K562 (cell line): ENCODE results near the gene PTGIS. TPM values are rescaled to one million over a fixed set of nuclear protein-coding genes. Genes with fewer than 3 reads are reported as not detected.

ENCODE experiments used
- BRCA1 ChIP-seq, 2 experiments: fragments of 450-650 bp in 1 of 2; sonication (generic) in 1 of 2; formaldehyde crosslinking in 1 of 2; IDR thresholded peaks; 2 replicates each; pipeline versions ENCODE4 v1.5.0 to v1.6.1; 2017 to 2020; ENCODE audit warnings: mild to moderate bottlenecking in 1 of 2, missing genetic modification reagents in 1 of 2
- DMBX1 ChIP-seq: fragments of 250-450 bp; sonication (Bioruptor Pico); IDR thresholded peaks from 2 replicates; pipeline ENCODE4 v1.8.0; 2022; ENCODE audit warnings: inconsistent platforms, mild to moderate bottlenecking, moderate library complexity, borderline replicate concordance
- GATAD2B ChIP-seq: fragments of 450-650 bp; IDR thresholded peaks from 2 replicates; pipeline ENCODE4 v1.6.1; 2017; ENCODE audit warnings: mild to moderate bottlenecking, borderline replicate concordance
- HNRNPLL ChIP-seq: fragments of 200-400 bp; formaldehyde crosslinking; IDR thresholded peaks from 2 replicates; pipeline ENCODE4 v1.6.1; 2017; ENCODE audit warnings: low read length, low read depth, mild to moderate bottlenecking; ENCODE audit not compliant: poor library complexity, severe bottlenecking
- KAT2B ChIP-seq: IDR thresholded peaks from one replicate; pipeline ENCODE4 v1.6.1; 2012; ENCODE audit warnings: low read depth, mild to moderate bottlenecking, control low read depth, inconsistent platforms, low read length, moderate library complexity
- MCM3 ChIP-seq: fragments of 450-650 bp; IDR thresholded peaks from 2 replicates; pipeline ENCODE4 v1.6.1; 2016
- MTA3 ChIP-seq: fragments of 450-650 bp; formaldehyde crosslinking; IDR thresholded peaks from 2 replicates; pipeline ENCODE4 v1.6.1; 2017; ENCODE audit warnings: mild to moderate bottlenecking, borderline replicate concordance
- NR2C2 ChIP-seq, 2 experiments: fragments of 200-800 bp in 1 of 2; sonication (Bioruptor generic) in 1 of 2; sonication (generic) in 1 of 2; formaldehyde crosslinking in 1 of 2; IDR thresholded peaks; 2 replicates each; pipeline versions ENCODE4 v1.6.1 to v1.8.0; 2016 to 2022; ENCODE audit warnings: mild to moderate bottlenecking in 1 of 2, missing compliant biosample characterization in 1 of 2, missing genetic modification characterization in 1 of 2, missing genetic modification reagents in 1 of 2
- PTRF ChIP-seq: fragments of 450-650 bp; IDR thresholded peaks from 2 replicates; pipeline ENCODE4 v1.6.1; 2016; ENCODE audit warnings: mild to moderate bottlenecking, missing genetic modification characterization, missing compliant biosample characterization
- TAF9B ChIP-seq: fragments of 450-650 bp; IDR thresholded peaks from 2 replicates; pipeline ENCODE4 v1.6.1; 2018; ENCODE audit warnings: mild to moderate bottlenecking; ENCODE audit not compliant: partially characterized antibody
- TBP ChIP-seq: optimal IDR thresholded peaks from 2 replicates; pipeline ENCODE3; 2011; ENCODE audit warnings: low read depth, low read length, improper control_type of control experiment
- ZNF408 ChIP-seq: fragments of 250-450 bp; sonication (Bioruptor Pico); IDR thresholded peaks from 2 replicates; pipeline ENCODE4 v1.4.0; 2020; ENCODE audit warnings: low read depth, mild to moderate bottlenecking, moderate library complexity
- ZNF561 ChIP-seq: fragments of 450-650 bp; formaldehyde crosslinking; conservative IDR thresholded peaks from 2 replicates; pipeline ENCODE4 v1.4.0; 2020; ENCODE audit warnings: mild to moderate bottlenecking, moderate library complexity
- ZNF764 ChIP-seq: fragments of 250-450 bp; sonication (Bioruptor Pico); IDR thresholded peaks from 2 replicates; pipeline ENCODE4 v1.4.0; 2020; ENCODE audit warnings: low read depth, mild to moderate bottlenecking, moderate library complexity
- polyA plus RNA-seq, 8 experiments: library from polyadenylated mRNA; depleted of rRNA in 4 of 8; stranded (reverse) in 5 of 8; unstranded in 3 of 8; fragments of >200 nt; fragmentation: Nextera tagmentation in 2 of 8; fragmentation: Illumina TruSeq in 1 of 8; extraction: Ambion mirVana in 2 of 8; extraction: Trizol in 1 of 8; gene quantifications; 2 replicates each; pipeline versions ENCODE4 v1.2.1 to v1.2.3, GENCODE V29; 2011 to 2014; ENCODE audit warnings: inconsistent platforms in 1 of 8, missing spikeins in 1 of 8
- total RNA-seq, 7 experiments: library from RNA; depleted of rRNA in 6 of 7; stranded (reverse); fragments of >200 nt in 6 of 7; fragmentation: Illumina TruSeq in 2 of 7; extraction: Trizol in 2 of 7; gene quantifications; 2 replicates each; pipeline versions ENCODE4 v1.2.1 to v1.2.3, GENCODE V29; 2011 to 2021; ENCODE audit warnings: low replicate concordance in 1 of 7
- TF ChIP-seq, protein P1 (sequence below): fragments of 250-450 bp; sonication (Bioruptor Pico); IDR thresholded peaks from 2 replicates; pipeline ENCODE4 v1.4.0; 2020; ENCODE audit warnings: mild to moderate bottlenecking, moderate library complexity, borderline replicate concordance
- TF ChIP-seq, protein P2 (sequence below): fragments of 250-450 bp; sonication (Bioruptor Pico); IDR thresholded peaks from 2 replicates; pipeline ENCODE4 v1.8.0; 2022; ENCODE audit warnings: moderate library complexity, mild to moderate bottlenecking, inconsistent platforms
- TF ChIP-seq, protein P3 (sequence below): fragments of 250-450 bp; sonication (Bioruptor Pico); IDR thresholded peaks from 2 replicates; pipeline ENCODE4 v1.4.0; 2020

PTGIS gene
- total and polyA plus RNA-seq, 9 of the 15 experiments (the other 6 are each of a cell fraction or from before 2014, with no cell fraction given): not detected

- TF ChIP-seq, protein P1, sequence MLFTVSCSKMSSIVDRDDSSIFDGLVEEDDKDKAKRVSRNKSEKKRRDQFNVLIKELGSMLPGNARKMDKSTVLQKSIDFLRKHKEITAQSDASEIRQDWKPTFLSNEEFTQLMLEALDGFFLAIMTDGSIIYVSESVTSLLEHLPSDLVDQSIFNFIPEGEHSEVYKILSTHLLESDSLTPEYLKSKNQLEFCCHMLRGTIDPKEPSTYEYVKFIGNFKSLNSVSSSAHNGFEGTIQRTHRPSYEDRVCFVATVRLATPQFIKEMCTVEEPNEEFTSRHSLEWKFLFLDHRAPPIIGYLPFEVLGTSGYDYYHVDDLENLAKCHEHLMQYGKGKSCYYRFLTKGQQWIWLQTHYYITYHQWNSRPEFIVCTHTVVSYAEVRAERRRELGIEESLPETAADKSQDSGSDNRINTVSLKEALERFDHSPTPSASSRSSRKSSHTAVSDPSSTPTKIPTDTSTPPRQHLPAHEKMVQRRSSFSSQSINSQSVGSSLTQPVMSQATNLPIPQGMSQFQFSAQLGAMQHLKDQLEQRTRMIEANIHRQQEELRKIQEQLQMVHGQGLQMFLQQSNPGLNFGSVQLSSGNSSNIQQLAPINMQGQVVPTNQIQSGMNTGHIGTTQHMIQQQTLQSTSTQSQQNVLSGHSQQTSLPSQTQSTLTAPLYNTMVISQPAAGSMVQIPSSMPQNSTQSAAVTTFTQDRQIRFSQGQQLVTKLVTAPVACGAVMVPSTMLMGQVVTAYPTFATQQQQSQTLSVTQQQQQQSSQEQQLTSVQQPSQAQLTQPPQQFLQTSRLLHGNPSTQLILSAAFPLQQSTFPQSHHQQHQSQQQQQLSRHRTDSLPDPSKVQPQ: no peak
- TF ChIP-seq, protein P2, sequence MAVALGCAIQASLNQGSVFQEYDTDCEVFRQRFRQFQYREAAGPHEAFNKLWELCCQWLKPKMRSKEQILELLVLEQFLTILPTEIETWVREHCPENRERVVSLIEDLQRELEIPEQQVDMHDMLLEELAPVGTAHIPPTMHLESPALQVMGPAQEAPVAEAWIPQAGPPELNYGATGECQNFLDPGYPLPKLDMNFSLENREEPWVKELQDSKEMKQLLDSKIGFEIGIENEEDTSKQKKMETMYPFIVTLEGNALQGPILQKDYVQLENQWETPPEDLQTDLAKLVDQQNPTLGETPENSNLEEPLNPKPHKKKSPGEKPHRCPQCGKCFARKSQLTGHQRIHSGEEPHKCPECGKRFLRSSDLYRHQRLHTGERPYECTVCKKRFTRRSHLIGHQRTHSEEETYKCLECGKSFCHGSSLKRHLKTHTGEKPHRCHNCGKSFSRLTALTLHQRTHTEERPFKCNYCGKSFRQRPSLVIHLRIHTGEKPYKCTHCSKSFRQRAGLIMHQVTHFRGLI (CRISPR knock-in tag): no peak
- peak; percentile 77; the same call in 1 of the 2 replicates for TF ChIP-seq NR2C2 (CRISPR knock-in tag; IDR thresholded peaks at IDR 0.05)
- TF ChIP-seq NR2C2 (tag; IDR thresholded peaks at IDR 0.05): no peak
- no peak for TF ChIP-seq GATAD2B
- TF ChIP-seq ZNF561 (CRISPR knock-in tag): no peak
- TF ChIP-seq ZNF408 (CRISPR knock-in tag): no peak
- TF ChIP-seq, protein P3, sequence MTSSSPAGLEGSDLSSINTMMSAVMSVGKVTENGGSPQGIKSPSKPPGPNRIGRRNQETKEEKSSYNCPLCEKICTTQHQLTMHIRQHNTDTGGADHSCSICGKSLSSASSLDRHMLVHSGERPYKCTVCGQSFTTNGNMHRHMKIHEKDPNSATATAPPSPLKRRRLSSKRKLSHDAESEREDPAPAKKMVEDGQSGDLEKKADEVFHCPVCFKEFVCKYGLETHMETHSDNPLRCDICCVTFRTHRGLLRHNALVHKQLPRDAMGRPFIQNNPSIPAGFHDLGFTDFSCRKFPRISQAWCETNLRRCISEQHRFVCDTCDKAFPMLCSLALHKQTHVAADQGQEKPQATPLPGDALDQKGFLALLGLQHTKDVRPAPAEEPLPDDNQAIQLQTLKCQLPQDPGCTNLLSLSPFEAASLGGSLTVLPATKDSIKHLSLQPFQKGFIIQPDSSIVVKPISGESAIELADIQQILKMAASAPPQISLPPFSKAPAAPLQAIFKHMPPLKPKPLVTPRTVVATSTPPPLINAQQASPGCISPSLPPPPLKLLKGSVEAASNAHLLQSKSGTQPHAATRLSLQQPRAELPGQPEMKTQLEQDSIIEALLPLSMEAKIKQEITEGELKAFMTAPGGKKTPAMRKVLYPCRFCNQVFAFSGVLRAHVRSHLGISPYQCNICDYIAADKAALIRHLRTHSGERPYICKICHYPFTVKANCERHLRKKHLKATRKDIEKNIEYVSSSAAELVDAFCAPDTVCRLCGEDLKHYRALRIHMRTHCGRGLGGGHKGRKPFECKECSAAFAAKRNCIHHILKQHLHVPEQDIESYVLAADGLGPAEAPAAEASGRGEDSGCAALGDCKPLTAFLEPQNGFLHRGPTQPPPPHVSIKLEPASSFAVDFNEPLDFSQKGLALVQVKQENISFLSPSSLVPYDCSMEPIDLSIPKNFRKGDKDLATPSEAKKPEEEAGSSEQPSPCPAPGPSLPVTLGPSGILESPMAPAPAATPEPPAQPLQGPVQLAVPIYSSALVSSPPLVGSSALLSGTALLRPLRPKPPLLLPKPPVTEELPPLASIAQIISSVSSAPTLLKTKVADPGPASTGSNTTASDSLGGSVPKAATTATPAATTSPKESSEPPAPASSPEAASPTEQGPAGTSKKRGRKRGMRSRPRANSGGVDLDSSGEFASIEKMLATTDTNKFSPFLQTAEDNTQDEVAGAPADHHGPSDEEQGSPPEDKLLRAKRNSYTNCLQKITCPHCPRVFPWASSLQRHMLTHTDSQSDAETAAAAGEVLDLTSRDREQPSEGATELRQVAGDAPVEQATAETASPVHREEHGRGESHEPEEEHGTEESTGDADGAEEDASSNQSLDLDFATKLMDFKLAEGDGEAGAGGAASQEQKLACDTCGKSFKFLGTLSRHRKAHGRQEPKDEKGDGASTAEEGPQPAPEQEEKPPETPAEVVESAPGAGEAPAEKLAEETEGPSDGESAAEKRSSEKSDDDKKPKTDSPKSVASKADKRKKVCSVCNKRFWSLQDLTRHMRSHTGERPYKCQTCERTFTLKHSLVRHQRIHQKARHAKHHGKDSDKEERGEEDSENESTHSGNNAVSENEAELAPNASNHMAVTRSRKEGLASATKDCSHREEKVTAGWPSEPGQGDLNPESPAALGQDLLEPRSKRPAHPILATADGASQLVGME: no peak
- peak; percentile 75; the same call in 1 of the 2 replicates for TF ChIP-seq MTA3
- TF ChIP-seq BRCA1 (IDR thresholded peaks at IDR 0.05): no peak
- no peak for TF ChIP-seq BRCA1 (CRISPR knock-in tag; IDR thresholded peaks at IDR 0.05)
- TF ChIP-seq TBP: peak; percentile 11
- no peak for TF ChIP-seq TAF9B
- TF ChIP-seq MCM3: no peak
- TF ChIP-seq HNRNPLL: no peak
- no peak for TF ChIP-seq KAT2B
- TF ChIP-seq PTRF: no peak
- no peak for TF ChIP-seq DMBX1 (CRISPR knock-in tag)
- TF ChIP-seq ZNF764 (CRISPR knock-in tag): no peak
Observed at GRCh38 chr20:49610691-49611538, 43.0 kb upstream of the PTGIS start (continued).
